SK-N-SH treated with all-trans-retinoic acid at 6 μM for 48 hours (cell line): Measurements from ENCODE around the gene MYO1A.

Source experiments
- ARNTL ChIP-seq: fragments of 450-650 bp; formaldehyde crosslinking; IDR thresholded peaks from 2 replicates; pipeline ENCODE4 v1.5.0; 2020; ENCODE audit warnings: low read depth, mild to moderate bottlenecking, moderate library complexity, borderline replicate concordance
- OSR1 ChIP-seq: fragments of 250-450 bp; sonication (Bioruptor Pico); IDR thresholded peaks from 2 replicates; pipeline ENCODE4 v1.8.0; 2022; ENCODE audit warnings: moderate library complexity, mild to moderate bottlenecking, inconsistent platforms
- RARB ChIP-seq: fragments of 250-450 bp; sonication (Bioruptor Pico); IDR thresholded peaks from 2 replicates; pipeline ENCODE4 v1.8.0; 2021; ENCODE audit warnings: mild to moderate bottlenecking, moderate library complexity
- SNAI2 ChIP-seq: fragments of 250-450 bp; sonication (Bioruptor Pico); IDR thresholded peaks from 2 replicates; pipeline ENCODE4 v1.5.0; 2020; ENCODE audit warnings: mild to moderate bottlenecking, moderate library complexity
- ZFP3 ChIP-seq: fragments of 250-450 bp; sonication (Bioruptor Pico); IDR thresholded peaks from 2 replicates; pipeline ENCODE4 v1.5.0; 2020; ENCODE audit warnings: mild to moderate bottlenecking, moderate library complexity
- ZFP30 ChIP-seq: fragments of 450-650 bp; formaldehyde crosslinking; IDR thresholded peaks from 2 replicates; pipeline ENCODE4 v1.5.0; 2022; ENCODE audit warnings: mild to moderate bottlenecking, moderate library complexity
- ZNF565 ChIP-seq: fragments of 450-650 bp; formaldehyde crosslinking; conservative IDR thresholded peaks from 2 replicates; pipeline ENCODE4 v1.5.0; 2020; ENCODE audit warnings: low read depth, mild to moderate bottlenecking, moderate library complexity
- ZNF8 ChIP-seq: fragments of 450-650 bp; formaldehyde crosslinking; IDR thresholded peaks from 2 replicates; pipeline ENCODE4 v1.5.0; 2020; ENCODE audit warnings: mild to moderate bottlenecking, moderate library complexity
- TF ChIP-seq, protein P1 (sequence below): fragments of 250-450 bp; sonication (Bioruptor Pico); IDR thresholded peaks from 2 replicates; pipeline ENCODE4 v1.8.0; 2020; ENCODE audit warnings: mild to moderate bottlenecking, moderate library complexity, borderline replicate concordance
- TF ChIP-seq, protein P2 (sequence below): fragments of 250-450 bp; sonication (Bioruptor Pico); IDR thresholded peaks from 2 replicates; pipeline ENCODE4 v1.5.0; 2020; ENCODE audit warnings: mild to moderate bottlenecking, moderate library complexity
- TF ChIP-seq, protein P3 (sequence below): fragments of 250-450 bp; sonication (Bioruptor Pico); IDR thresholded peaks from 2 replicates; pipeline ENCODE4 v1.5.1; 2020; ENCODE audit warnings: low read depth, mild to moderate bottlenecking, moderate library complexity

DNA sequence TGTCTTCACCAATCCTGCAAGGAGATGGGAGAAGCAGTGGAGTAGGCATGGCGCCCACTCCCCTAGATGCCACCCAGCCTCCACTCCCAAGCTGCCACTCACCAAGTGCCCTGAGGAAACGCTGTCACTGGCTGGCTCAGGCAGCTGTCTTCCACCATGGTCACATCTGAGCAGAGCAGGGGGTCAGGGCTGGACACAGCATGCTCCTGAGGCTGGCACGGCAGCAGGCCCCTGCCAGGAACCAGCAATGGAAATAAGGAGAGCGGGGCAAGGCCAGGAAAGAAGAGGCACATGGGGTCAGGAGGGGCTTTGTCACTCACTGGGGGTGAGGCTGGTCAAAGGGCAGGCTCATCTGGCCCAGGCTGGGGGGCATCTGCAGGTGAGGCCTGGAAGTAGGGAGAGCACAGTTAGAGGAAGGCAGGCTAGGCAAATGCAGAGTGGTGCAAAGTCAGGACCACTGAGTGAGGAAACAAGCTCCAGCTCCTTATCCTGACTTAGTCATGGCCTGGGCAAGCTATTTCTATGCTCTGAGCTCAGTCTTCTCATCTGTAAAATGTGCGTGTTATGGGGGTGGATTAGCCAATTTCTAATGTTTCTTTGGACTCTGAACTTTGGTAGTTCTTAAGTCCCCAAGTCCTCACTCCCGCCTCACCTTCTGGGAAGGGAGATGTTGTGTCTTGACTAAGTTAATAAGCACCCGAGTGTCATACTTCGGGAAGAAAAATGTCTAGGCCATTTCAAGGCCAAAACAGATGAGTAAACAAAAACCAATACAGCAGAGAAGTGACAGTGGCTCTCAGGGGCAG, 47.0 kb upstream of the MYO1A start:
- TF ChIP-seq ARNTL (CRISPR knock-in tag) (no peak), ZFP30 (no peak), RARB (no peak), ZNF565 (CRISPR knock-in tag) (no peak), ZFP3 (CRISPR knock-in tag) (no peak), OSR1 (no peak), ZNF8 (no peak), SNAI2 (CRISPR knock-in tag) (no peak)
- TF ChIP-seq, protein P1, sequence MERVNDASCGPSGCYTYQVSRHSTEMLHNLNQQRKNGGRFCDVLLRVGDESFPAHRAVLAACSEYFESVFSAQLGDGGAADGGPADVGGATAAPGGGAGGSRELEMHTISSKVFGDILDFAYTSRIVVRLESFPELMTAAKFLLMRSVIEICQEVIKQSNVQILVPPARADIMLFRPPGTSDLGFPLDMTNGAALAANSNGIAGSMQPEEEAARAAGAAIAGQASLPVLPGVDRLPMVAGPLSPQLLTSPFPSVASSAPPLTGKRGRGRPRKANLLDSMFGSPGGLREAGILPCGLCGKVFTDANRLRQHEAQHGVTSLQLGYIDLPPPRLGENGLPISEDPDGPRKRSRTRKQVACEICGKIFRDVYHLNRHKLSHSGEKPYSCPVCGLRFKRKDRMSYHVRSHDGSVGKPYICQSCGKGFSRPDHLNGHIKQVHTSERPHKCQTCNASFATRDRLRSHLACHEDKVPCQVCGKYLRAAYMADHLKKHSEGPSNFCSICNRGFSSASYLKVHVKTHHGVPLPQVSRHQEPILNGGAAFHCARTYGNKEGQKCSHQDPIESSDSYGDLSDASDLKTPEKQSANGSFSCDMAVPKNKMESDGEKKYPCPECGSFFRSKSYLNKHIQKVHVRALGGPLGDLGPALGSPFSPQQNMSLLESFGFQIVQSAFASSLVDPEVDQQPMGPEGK (CRISPR knock-in tag) = no peak
- TF ChIP-seq, protein P2, sequence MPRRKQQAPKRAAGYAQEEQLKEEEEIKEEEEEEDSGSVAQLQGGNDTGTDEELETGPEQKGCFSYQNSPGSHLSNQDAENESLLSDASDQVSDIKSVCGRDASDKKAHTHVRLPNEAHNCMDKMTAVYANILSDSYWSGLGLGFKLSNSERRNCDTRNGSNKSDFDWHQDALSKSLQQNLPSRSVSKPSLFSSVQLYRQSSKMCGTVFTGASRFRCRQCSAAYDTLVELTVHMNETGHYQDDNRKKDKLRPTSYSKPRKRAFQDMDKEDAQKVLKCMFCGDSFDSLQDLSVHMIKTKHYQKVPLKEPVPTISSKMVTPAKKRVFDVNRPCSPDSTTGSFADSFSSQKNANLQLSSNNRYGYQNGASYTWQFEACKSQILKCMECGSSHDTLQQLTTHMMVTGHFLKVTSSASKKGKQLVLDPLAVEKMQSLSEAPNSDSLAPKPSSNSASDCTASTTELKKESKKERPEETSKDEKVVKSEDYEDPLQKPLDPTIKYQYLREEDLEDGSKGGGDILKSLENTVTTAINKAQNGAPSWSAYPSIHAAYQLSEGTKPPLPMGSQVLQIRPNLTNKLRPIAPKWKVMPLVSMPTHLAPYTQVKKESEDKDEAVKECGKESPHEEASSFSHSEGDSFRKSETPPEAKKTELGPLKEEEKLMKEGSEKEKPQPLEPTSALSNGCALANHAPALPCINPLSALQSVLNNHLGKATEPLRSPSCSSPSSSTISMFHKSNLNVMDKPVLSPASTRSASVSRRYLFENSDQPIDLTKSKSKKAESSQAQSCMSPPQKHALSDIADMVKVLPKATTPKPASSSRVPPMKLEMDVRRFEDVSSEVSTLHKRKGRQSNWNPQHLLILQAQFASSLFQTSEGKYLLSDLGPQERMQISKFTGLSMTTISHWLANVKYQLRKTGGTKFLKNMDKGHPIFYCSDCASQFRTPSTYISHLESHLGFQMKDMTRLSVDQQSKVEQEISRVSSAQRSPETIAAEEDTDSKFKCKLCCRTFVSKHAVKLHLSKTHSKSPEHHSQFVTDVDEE = no peak
- TF ChIP-seq, protein P3, sequence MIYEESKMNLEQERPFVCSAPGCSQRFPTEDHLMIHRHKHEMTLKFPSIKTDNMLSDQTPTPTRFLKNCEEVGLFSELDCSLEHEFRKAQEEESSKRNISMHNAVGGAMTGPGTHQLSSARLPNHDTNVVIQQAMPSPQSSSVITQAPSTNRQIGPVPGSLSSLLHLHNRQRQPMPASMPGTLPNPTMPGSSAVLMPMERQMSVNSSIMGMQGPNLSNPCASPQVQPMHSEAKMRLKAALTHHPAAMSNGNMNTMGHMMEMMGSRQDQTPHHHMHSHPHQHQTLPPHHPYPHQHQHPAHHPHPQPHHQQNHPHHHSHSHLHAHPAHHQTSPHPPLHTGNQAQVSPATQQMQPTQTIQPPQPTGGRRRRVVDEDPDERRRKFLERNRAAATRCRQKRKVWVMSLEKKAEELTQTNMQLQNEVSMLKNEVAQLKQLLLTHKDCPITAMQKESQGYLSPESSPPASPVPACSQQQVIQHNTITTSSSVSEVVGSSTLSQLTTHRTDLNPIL (CRISPR knock-in tag) = no peak
